ENCODE measurements around the gene AUP1. TPM values are rescaled to one million over a fixed set of nuclear protein-coding genes. Genes with fewer than 3 reads are reported as not detected.

AUP1 gene
- total and polyA plus RNA-seq, 2 of the 4 experiments (the other 2 are of a cell fraction), result 47.5 to 100.0 TPM

DNA sequence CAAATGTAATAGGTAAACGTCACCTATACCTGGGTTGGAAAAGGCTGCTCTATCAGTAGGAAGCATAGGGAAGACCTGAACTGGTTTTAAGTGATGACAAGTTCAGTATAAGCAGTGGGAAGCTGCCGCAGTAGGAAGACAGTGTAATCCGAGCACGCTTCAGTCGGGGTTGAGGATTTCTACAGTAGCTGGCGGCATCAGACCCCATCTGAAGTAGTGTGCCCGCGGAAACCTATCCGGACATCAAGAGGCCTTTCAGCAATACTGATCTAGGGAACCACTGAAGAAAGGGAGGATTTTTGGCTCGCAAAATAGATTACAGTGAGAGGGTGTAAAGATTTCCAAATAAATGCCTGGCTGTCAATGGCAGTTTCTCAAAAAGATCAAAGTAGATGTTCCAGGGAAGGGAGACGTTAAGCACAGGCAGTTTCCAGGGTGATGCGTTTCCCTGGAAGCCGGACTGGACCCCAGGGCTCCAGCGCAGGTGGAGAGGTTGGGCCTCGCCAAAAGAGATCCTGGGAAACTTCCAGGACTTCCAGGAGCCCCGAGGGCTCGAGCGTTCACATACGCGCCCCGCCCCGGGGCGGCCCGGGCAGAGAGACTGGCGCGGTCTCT lies 18.9 kb upstream of the AUP1 start:
- Histone ChIP-seq H3K27me3 (ENCODE audit: control insufficient read depth, insufficient read depth, low read length) (no peaks in the 10 kb centered on the region), H4K8ac (ENCODE audit: low read depth in 2 of 2, low read length in 2 of 2) (peak overlapping the region; percentile 53 to 54; a peak in 2 of 4 replicates), H3K9me1 (ENCODE audit: insufficient read depth, low read length) (peaks cover 13% of the 10 kb centered on the region; the same call in 1 of the 2 replicates), H3K79me1 (ENCODE audit: low read depth in 1 of 2, low read length in 2 of 2) (peaks cover 14 to 44% of the 10 kb centered on the region in 2 experiments), H3K27ac (ENCODE audit: insufficient read depth, low read length) (peak overlapping the region; percentile 9; the same call in 1 of the 2 replicates), H3K4ac (ENCODE audit: low read depth, low read length) (peak overlapping the region; percentile 34), H3K56ac (ENCODE audit: extremely low read depth, insufficient read depth, low read length) (no peak overlapping the region), H3K36me3 (ENCODE audit: control insufficient read depth, insufficient read depth, low read length) (peaks cover 13% of the 10 kb centered on the region), H3K9me3 (ENCODE audit: control insufficient read depth, insufficient read depth, low read length) (no peaks in the 10 kb centered on the region), H3K14ac (replicated peaks; ENCODE audit: low read depth, low read length) (0 out of 2 replicates have a peak overlapping the region, but pooled peaks have one; percentile 24), H2AFZ (replicated peaks; ENCODE audit: low read length, poor library complexity) (peak overlapping the region; percentile 94), H3K23ac (ENCODE audit: low read depth, low read length) (peak overlapping the region; percentile 48; the same call in 1 of the 2 replicates), H3K4me1 (ENCODE audit: control insufficient read depth, insufficient read depth, low read length) (peaks cover 20% of the 10 kb centered on the region), H3K18ac (ENCODE audit: low read depth, low read length) (peak overlapping the region; percentile 17; the same call in 1 of the 2 replicates), H3K4me3 (ENCODE audit: insufficient read depth, low read depth, low read length) (peak overlapping the region; percentile 52), H2AK5ac (ENCODE audit: low read depth, low read length) (peak overlapping the region; percentile 7; the same call in 1 of the 2 replicates), H4K91ac (ENCODE audit: insufficient read depth, low read depth, low read length) (peak overlapping the region; percentile 37; the same call in 1 of the 2 replicates), H2AK9ac (replicated peaks; ENCODE audit: low read depth, low read length, poor library complexity) (no peak overlapping the region), H2BK120ac (ENCODE audit: low read depth, low read length) (no peak overlapping the region), H4K5ac (ENCODE audit: low read depth, low read length) (peak overlapping the region; percentile 36; the same call in 1 of the 2 replicates), H2BK20ac (ENCODE audit: low read depth, low read length) (no peak overlapping the region), H2BK5ac (ENCODE audit: low read depth, low read length, poor library complexity, severe bottlenecking) (no peak overlapping the region), H4K20me1 (ENCODE audit: insufficient read depth, low read length) (no peaks in the 10 kb centered on the region; the same call in 1 of the 2 replicates), H3K9ac (ENCODE audit: low read depth, low read length) (peak overlapping the region; percentile 44; the same call in 1 of the 2 replicates), H2BK15ac (ENCODE audit: low read depth, low read length) (no peak overlapping the region), H3K4me2 (ENCODE audit: low read depth, low read length) (peak overlapping the region; percentile 78)
- intact Hi-C loops (cut with micrococcal nuclease), result no loop called here
- no peak for TF ChIP-seq BHLHE40 (IDR thresholded peaks at IDR 0.05; ENCODE audit: low read depth, low read length)
- TF ChIP-seq CEBPB (IDR thresholded peaks at IDR 0.05; ENCODE audit: low read depth, low read length), result no peak
- TF ChIP-seq, protein P1, sequence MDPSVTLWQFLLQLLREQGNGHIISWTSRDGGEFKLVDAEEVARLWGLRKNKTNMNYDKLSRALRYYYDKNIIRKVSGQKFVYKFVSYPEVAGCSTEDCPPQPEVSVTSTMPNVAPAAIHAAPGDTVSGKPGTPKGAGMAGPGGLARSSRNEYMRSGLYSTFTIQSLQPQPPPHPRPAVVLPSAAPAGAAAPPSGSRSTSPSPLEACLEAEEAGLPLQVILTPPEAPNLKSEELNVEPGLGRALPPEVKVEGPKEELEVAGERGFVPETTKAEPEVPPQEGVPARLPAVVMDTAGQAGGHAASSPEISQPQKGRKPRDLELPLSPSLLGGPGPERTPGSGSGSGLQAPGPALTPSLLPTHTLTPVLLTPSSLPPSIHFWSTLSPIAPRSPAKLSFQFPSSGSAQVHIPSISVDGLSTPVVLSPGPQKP (IDR thresholded peaks at IDR 0.05; ENCODE audit: borderline replicate concordance, low read depth, low read length), result no peak
- TF ChIP-seq MAFK (IDR thresholded peaks at IDR 0.05; ENCODE audit: low read depth, low read length), result no peak
- TF ChIP-seq, protein P2, sequence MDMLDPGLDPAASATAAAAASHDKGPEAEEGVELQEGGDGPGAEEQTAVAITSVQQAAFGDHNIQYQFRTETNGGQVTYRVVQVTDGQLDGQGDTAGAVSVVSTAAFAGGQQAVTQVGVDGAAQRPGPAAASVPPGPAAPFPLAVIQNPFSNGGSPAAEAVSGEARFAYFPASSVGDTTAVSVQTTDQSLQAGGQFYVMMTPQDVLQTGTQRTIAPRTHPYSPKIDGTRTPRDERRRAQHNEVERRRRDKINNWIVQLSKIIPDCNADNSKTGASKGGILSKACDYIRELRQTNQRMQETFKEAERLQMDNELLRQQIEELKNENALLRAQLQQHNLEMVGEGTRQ (IDR thresholded peaks at IDR 0.05; ENCODE audit: low read depth, low read length), result no peak
- no peak for TF ChIP-seq POLR2A (IDR thresholded peaks at IDR 0.05; ENCODE audit: low read depth, low read length)
- no peak for TF ChIP-seq MAZ (IDR thresholded peaks at IDR 0.05; ENCODE audit: borderline replicate concordance, low read depth, low read length)
- CTCF ChIA-PET, result interaction anchor here (1.5 kb wide), 1 partner anchor 65 kb away, joined by 3 read pairs; the partner anchor contains the start of genes CCDC142 and TTC31
- dilution Hi-C loops (cut with HindIII; ENCODE audit: low sequenced_read_pairs, unreplicated experiment), result no loop called here
- POLR2A ChIA-PET (ENCODE audit: unreplicated experiment), result no interaction called here
- in situ Hi-C loops (cut with MboI; ENCODE audit: low sequenced_read_pairs), result no loop called here
- no peak for ATAC-seq (ENCODE audit: low read depth)
- DNase-seq, result no peak
- 42% methylated on average over 3 of the region's 26 CpGs; no CpG with 5 or more reads in 1 of the 2 experiments for WGBS, 2 experiments (ENCODE audit: extremely low coverage in 2 of 2, insufficient read length in 1 of 2)
- BruUV-seq (replicated peaks), result no TSS peak

All from IMR-90 (cell line).